ENCODE results near the gene DMBX1.

The DMBX1 gene

DNA sequence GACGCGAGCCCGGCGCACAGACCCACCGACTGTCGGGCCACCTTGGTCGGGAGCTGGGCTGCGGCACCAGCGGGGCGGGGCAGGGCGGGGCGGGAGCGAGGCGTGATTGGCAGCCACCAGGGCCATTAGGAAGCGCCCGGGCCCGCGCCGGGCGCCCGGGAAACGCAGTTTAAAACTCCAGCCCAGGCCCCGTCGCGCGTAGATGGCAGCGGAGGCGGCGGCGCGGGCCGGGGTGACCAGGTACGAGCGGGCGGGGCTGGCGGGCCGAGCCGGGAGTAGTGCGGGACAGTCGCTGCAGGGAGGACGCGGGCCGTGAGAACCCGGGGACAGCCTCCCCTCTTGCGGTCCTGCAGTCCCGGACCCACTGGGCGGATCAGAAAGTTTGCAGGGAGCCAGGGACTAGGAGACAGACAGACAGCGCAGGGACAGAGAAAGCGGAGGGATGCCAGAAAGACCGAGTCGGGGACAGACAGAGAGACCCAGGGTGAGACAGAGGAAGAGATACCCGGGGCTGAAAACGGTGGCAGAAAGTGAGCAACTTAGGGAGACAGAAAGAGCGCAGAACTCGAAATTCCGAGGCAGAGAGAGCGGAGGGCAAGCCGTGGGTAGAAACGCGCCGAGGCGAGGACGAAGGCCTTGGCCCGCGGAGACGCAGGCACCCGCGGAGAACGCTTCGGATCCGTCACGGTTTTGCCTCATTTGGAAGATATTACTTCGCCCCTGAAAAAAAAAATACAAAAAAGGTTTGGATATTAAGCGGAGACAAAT is at the start of gene DMBX1:
Gene DMBX1 (plus strand): TSS at position 199 of the 768 bp plus-strand sequence. CDS start 17,175 bp downstream, outside the sequence.
- no peak for DNase-seq (ENCODE audit: extremely low read depth in 1 of 2, low read depth in 1 of 2)

DNA sequence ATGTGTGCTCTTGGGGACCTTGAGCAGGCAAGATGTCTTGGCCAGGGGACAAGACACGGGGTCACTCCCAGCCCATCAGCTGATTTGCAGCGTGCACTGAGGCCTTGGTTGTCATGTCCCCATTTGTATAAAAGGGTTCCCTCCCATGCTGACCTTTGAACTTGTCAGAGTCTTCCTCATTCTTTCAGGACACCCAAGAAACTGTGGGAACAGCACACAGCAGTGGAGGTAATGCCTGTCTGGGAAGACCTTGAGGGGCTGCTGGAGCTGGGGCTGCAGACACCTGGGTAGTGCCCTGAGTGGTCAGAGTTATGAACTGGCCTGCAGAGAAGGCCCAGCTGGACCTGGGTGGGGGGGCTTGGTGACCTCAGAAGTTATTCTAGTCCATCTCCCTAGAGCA is 49.2 kb upstream of the DMBX1 start:
- no peak for DNase-seq (ENCODE audit: extremely low read depth in 1 of 2, low read depth in 1 of 2)

DNA sequence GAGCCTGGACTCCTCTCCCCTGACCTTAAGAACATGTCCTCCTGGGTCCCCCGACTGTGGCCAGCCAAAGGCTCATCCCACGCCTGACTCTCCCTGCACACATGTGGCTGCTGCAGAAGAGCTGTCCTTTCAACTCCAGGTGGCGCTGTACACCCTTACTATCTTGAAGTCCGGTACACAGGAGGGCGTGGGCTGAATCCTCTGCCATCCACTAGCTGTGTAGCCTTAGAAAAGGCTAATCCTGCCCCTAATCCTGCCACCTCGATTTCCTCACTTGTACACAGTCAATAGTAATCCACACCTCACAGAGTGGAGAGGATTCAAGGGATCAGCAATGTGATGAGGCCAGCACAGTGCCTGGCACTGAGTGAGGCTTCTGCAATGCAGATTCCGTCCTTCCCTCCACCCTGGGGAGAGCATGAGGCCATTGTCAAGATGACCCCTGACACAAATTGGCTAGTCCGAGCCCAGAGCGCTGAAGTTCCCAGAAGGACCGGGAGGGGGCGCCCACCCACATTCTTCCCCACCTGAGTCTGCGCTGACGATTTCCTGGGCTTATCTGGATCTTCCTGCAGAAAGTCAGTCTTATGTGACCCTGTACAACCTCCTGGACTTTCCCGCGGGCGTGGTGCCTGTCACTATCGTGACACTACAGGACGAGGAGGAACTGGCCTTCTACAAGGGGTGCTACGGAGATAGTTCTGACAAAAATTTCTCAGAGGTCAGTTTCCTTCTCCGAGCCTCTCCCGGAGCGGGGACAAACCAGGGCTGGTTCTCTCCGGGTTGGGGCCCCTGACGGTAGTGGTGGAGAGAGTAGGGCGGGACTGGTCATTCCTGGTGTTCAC is 47.1 kb upstream of the DMBX1 start:
- peak; percentile 50 to 52 for DNase-seq (ENCODE audit: extremely low read depth in 1 of 2, low read depth in 1 of 2)

DNA sequence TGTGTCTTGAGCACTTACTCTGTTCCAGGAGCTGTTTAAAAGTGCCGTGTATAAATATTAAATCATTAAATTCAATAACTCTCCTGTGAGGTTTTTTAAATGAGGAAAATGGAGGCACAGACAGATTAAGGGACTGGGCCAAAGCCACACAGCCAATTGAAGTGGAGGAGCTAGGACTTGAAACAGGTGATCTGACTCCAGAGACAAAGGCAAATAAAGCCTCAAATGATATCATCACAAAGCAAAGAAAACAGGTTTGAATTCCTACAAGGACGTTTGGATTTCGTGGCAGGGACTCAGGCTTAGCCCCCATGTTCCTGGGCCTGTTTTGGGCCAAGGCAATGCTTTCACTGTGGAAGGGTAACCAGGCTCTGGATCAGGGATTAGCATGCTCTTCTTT is 45.2 kb upstream of the DMBX1 start:
- no peak for DNase-seq (ENCODE audit: extremely low read depth in 1 of 2, low read depth in 1 of 2)

DNA sequence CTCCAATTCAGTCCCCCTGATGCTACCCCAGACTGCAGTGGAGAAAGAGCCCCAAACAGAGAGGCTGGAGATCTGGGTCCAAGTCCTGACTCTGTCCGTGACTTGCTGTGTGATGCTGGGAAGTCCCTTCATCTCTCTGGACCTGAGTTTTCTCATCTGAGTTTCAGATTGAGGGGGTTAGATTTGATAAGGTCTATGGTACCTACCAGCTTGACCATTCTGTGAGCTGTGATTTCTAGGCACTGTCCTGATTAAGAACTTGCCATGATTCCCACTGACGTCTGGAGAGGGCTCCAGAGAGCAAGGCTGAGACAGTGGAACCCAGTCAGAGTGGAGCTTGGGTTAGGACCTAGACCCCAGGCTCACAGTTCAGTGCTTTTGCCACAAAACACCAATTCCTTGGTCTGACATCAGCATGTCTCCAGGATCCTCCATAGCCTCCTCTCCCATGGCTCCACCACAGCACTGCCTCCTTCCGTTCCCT is 43.8 kb upstream of the DMBX1 start:
- DNase-seq (ENCODE audit: extremely low read depth in 1 of 2, low read depth in 1 of 2): no peak

DNA sequence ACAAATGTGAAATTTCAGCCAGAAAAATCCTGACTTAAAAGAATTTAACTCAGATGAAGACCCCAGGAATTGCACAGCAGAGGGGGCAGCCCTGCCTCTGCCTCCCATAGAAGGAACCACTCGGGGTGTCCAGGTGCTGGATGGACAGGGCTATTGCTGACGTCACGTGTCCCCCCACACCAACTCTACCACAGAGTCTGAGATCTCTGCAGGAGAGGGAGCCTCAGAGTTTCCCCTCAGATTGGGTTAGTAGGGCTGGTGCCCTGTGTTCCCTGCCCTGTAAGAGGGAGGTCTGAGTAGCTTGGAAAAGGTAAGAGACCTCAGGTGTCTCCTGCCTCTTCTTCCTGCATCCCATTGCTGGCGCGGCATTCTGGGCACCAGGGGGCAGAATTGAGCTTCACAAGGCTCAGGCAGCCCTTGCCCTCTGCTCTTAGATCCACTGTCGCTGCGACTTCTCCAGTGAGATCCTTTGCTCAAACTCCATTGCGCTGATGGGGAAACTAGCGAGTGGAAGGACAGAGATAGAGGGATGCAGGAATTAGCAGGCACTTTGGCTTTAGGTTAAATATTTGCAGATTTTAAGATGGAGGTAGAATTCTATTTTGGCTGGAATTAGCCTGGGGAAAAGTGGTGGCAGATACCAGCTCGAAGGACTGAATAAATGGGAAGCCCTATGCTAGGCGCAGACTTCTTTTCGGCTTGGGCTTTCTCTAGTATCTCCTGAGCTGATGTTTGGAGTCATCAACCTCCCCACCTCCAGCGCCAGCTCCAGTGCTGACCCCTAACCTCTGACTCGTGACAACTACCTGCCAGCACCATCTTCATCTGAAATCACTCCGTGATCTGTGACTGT is 42.8 kb upstream of the DMBX1 start:
- DNase-seq (ENCODE audit: extremely low read depth in 1 of 2, low read depth in 1 of 2): peak; percentile 53

DNA sequence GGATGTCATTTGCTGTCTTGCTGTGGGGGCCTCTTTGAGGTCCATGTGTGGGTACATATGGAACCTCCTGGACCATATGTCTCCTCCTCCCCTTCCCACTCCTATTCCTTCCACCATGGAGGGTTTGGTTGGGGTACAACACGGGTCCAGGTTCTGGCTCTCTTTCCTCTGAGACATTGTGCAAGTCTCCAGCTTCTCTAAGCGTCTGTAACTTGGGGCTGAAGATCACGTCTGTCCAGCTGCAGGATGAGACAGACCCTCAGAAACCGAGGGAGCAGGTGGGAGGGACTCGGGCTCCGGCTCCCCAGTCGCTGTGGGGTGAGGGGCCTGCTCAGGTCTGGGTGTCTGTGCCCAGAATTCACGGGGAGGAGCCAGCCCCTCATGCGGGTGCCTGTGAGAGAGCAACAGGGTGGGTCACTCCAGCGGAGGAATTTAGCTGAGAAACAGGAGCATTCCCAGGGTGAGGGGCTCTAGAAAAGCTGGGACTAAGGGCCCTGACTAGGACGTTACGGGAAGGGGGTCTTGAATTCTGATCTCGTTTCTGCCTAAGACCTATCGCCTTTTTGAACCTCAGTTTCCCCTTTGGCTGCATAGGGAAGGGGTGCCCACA is 42.0 kb upstream of the DMBX1 start:
- DNase-seq (ENCODE audit: extremely low read depth in 1 of 2, low read depth in 1 of 2): no peak

DNA sequence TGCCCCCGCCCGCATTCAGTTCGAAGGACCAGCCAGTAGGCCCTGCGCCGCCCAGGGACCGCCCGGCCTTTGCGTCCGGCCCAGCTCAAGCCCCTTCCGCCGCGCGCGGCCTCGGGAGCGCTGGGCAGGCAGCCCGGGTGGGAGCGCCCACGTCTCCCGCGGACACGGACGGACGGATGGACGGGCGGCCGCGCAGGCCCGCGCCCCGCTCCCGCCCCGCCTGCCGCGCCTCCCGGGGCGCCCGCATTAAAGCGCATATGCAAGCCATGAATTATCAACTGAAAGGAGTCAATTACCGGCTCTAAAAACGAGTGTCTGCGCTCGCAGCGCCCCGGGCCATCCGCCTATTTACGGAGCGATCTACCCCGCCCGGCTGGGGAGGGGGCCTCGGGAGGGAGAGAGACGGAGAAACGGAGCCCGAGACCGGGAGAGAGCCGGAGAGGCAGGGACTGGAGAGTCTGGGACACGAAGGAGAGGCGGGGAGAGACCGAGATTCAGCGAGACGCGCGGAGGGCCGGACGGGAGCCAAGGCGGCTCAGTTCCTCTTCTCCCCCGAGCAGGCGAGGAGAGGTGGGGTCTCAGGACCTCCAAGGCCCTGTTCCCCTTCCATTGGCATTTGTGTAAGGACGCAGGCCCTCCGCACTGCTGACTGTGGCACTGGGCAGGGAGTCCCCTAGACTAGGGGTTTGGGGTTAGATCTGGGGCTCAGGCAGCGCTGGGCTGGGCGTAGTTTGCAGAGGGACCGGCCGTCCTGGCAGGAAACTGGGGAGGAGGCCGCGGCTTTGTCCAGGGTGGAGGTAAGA is 41.3 kb upstream of the DMBX1 start:
- no peak for DNase-seq (ENCODE audit: extremely low read depth in 1 of 2, low read depth in 1 of 2)

DNA sequence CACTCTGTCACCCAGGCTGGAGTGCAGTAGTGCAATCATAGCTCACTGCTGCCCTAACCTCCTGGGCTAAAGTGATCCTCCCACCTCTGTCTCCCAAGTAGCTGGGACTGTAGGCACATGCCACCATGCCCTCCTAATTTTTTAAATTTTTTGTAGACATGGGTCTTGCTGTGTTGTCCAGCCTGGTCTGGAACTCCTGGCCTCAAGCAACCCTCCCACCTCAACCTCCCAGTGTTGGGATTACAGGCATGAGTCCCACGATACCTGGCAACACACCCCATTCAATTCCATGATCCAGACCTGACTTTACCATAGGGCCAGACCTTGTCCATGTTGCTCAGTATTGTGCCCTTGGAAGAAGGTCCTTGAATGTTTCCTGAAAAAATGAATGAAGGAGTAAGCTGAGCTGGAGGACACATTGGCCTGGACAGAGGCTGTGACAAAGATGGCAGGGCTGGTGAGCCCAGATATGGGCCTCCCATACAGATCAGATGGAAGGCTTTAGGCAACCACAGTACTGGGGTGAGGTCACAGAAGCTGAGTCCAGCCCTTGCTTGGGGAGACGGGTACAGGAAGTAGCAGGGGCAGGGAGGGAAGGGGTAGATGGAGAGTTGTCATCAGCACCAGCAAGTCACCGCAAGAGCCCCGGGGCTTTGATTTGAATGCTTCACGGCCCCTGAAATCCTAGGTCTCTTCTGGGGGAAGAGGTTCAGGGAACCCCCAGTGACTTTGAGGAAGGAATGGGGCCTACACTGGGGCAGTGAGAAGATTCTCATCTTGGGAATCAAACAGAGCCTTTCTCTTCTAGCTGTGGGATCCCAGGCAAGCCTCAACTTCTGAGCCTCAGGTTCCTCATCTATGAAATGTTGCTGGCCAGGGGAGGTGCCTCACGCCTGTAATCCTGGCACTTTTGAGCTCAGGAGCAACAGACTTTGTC is 40.1 kb upstream of the DMBX1 start:
- no peak for DNase-seq (ENCODE audit: extremely low read depth in 1 of 2, low read depth in 1 of 2)

DNA sequence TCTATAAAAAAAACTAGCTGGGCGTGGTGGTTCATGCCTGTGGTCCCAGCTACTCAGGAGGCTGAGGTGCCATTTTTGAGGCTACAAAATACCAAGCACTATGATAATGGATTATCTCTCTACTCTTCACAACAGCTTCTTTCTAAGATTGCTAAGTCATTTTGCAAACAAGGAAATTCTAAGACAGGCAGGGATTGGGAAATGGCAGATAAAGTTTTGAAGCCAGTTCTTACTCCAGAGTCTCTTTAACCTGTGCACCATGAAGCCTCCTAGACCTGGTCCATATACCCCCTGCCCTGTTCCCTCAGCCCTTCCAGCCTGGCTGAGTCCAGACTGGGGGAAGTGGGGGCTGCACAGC is 39.5 kb upstream of the DMBX1 start:
- DNase-seq (ENCODE audit: extremely low read depth in 1 of 2, low read depth in 1 of 2): no peak

DNA sequence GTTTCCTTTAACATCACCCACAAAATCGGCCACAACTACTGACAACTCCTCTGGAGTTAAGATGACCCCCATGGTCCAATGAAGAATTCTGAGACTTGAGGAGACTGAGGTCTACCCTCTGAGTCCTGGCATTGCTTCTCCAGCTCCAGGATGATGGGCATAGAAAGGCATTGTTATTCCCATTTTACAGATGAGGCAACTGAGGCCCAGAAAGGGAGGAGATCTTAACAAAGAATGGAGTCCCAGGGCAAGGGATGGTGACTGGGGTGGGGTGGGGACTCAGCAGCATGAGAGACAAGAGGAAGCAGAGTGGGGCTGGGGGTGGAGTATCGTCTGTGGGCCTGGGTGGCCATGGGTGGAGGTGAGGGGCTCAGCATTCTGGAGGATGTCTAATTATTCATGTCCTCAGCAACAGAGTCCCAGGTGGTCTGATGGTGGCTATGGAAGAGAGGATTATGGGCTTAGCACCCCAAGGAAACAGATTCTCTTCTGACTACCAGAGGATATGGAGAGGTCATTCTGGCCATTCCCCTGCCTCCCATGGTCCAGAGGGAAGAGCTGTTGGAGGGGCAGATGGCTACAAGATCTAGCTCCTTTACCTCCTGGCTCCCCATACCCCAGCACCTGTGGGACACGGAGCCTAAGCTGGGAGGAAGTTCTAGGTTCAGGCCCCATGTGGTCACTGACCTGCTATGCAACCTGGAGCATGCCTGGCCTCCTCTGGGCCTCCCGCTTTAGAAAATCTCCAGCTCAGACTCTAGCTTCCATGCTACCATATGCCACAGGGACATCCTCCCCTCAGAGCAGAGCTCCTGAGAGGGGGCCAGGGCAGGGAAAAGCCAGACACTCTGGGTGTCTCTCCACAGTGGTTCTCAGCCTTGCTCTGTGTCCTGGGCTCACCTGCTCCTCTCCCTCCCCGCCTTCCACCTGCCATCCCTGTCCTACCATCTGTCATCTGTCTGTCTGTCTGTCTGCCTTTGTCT is 37.4 kb upstream of the DMBX1 start:
- no peak for DNase-seq (ENCODE audit: extremely low read depth in 1 of 2, low read depth in 1 of 2)

DNA sequence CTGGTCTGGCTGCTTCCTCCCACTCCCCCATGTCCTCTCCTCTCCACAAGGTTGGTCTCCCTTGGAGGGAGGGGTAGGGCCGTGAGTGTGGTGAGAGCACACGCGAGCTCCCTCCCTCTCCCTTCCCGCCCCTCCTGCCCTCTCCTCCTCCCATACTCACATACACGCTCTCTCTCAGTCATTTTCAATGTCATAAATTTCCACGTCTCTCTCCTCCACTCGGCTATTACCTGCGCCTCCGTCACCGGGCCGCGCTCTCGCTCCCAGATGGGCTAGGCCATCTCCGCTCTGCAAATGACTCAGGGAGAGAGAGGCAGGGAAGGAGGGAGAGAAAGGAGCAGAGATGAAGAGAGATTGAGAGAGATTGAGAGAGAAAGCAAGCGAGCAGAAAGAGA is 36.7 kb upstream of the DMBX1 start:
- DNase-seq (ENCODE audit: extremely low read depth in 1 of 2, low read depth in 1 of 2): no peak

DNA sequence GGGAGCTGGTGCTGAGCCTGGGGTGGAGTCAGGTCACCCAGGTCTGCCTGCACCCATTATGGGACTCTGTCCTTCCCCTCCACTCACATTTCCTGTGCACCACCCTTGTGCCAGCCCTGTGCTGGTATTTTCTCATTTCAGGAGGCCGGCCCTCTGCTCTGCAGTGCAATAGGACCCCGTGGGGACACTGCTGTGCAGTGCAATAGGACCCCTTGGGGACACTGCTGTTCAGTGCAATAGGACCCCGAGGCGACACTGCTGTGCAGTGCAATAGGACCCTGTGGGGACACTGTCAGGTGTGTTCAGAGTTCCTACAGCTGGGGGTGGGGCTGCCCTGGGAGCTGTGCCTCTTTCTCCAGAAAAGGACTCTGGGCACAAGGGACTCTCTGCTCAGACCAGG is 36.2 kb upstream of the DMBX1 start:
- DNase-seq (ENCODE audit: extremely low read depth in 1 of 2, low read depth in 1 of 2): no peak

DNA sequence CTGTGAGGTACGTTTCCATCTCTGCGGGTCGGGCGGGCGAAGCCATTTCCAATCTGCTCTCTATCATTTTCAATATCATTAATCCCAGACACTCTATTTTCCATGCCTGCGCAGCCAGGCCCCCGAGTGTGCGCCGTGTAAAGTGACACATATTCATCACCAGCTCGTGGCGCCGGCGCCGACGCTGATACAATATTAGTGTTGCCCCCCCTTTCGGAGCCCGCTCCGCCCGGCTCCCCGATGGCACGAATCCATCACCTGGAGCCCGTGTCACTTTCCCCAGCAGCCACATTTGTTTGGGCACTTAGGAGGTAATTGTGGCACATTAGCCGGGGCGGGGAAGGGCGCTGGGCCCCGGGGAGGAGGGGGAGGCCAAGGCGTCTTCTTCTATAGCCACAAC is 33.7 kb upstream of the DMBX1 start:
- no peak for DNase-seq (ENCODE audit: extremely low read depth in 1 of 2, low read depth in 1 of 2)

DNA sequence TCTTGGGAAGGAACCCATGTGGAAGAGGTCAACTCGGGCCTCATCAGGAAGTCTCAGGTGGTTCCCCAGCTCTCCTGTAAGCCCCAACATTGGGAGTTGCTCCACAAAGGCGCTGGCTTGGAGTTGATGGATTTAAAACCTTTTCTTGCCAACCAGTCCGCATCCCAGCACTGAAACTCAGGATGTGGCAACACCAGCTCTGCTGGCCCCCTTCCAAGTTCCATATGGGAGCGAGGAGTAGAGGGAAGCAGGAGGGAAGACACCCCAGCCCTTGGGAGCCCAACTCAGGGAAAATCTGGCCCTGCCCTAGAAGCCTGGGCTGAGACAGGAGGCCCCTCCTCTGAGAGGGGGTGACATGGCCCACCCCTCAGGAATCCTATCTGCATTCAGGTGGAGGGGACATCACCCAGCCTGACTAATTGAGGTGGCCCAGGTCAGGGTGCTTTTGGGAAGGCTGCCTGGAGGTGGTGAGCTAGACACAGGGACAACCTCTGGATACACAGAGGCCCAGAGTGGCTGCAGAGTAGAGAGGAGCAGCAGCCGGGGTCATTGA is 33.1 kb upstream of the DMBX1 start:
- DNase-seq (ENCODE audit: extremely low read depth in 1 of 2, low read depth in 1 of 2): no peak

DNA sequence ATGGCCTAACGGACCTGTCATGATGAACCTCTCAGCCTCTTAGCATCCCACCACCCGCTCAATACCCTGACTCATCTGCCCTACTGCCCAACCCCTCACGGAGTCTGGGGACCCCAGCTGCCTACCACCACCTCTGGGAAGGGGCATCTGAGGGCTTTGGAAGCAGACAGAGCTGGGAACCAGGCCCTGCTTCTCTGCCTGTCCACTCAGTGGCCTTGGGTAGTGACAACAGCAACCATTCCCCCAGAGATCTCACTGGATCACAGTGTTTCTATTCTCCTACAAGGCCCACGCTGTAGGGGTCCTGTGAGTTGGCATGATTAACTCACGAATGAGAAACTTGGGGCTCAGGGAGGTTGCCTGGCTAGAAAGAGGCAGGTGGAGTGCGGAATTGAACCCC is 32.5 kb upstream of the DMBX1 start:
- DNase-seq (ENCODE audit: extremely low read depth in 1 of 2, low read depth in 1 of 2): no peak

DNA sequence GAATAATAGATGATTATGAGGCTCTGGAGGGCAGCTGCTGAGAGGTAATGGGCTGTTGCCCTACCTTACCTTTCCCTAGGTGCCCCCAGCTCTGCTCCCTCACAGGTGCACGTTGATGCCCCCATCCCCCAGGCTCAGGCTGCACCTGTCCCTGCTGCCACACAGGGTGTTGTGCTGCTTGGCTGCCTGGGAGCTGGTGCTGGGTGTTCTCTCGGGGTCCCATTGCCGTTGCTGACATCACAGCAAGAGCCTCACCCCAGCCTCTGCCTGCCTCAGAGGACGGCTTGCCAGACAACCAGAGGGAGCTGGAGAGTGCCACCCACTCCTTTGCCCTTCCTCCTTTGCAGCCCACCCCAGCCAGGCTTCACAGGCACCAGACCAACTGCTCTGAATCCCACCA is 31.4 kb upstream of the DMBX1 start:
- no peak for DNase-seq (ENCODE audit: extremely low read depth in 1 of 2, low read depth in 1 of 2)
